GM12892 (cell line): ENCODE measurements around the gene LHFPL4.

Experiments
- POLR2AphosphoS5 ChIP-seq: IDR thresholded peaks from 2 replicates; pipeline ENCODE4 v1.6.1; 2011; ENCODE audit warnings: low read depth, low read length, control low read depth
- TAF1 ChIP-seq: IDR thresholded peaks from 2 replicates; pipeline ENCODE4 v1.6.1; 2011; ENCODE audit warnings: low read depth, mild to moderate bottlenecking, control low read depth, low read length, borderline replicate concordance

- no peak for TF ChIP-seq TAF1
- no peak for TF ChIP-seq POLR2AphosphoS5
Measured at GRCh38 chr3:9467451-9467850, 86.2 kb downstream of the LHFPL4 start.
